PC-3 (cell line): Measurements from ENCODE around the gene NPFFR1. TPM values are rescaled to one million over a fixed set of nuclear protein-coding genes. Genes with fewer than 3 reads are reported as not detected.
A peak's percentile ranks its signal among the peaks of the same experiment; 100 is the strongest.

Experiments
- ATAC-seq: fragments of 200-7000 bp; cut with Tn5 transposase; 2 replicates; pipeline ENCODE4 v1.9.1; 2020; ENCODE audit warnings: mild to moderate bottlenecking, moderate library complexity
- BruUV-seq: library from RNA; stranded (reverse); fragments of 400-500 nt; replicated peaks from 2 replicates; lab custom pipeline; 2021; lab: Mats Ljungman, UMichigan
- CTCF ChIA-PET: fragments of 300-600 bp; sonication (Branson Sonifier 250); formaldehyde crosslinking; loops from one replicate; lab custom pipeline; 2022; ENCODE audit warnings: antibody characterized with exemption; lab: Charles Lee
- POLR2A ChIA-PET: fragments of 300-600 bp; sonication (Branson Sonifier 250); formaldehyde crosslinking; loops from one replicate; lab custom pipeline; 2022; ENCODE audit warnings: antibody characterized with exemption; ENCODE audit not compliant: unreplicated experiment; lab: Charles Lee
- DNase-seq: peaks from one replicate; pipeline ENCODE4 v3.0.0-alpha.2; 2015
- H2AFZ ChIP-seq: fragments of 300-600 bp; sonication (generic); 2 replicates; pipeline ENCODE4 v1.6.0; 2016; ENCODE audit warnings: antibody characterized with exemption, low read length
- H3F3A ChIP-seq: fragments of 300-600 bp; sonication (generic); one replicate; pipeline ENCODE4 v1.6.0; 2017; ENCODE audit warnings: antibody characterized with exemption, low read length, control low read depth, mild to moderate bottlenecking; ENCODE audit not compliant: unreplicated experiment
- H3K27ac ChIP-seq: fragments of 300-600 bp; sonication (generic); 2 replicates; pipeline ENCODE4 v1.5.1; 2016; ENCODE audit warnings: mild to moderate bottlenecking, low read length
- H3K27me3 ChIP-seq: fragments of 300-600 bp; sonication (generic); 2 replicates; pipeline ENCODE4 v1.6.1; 2016; ENCODE audit warnings: low read length, mixed read lengths
- H3K36me3 ChIP-seq: fragments of 300-600 bp; sonication (generic); 2 replicates; pipeline ENCODE4 v1.6.1; 2016; ENCODE audit warnings: low read depth, mixed run types, low read length, mixed read lengths
- H3K4me1 ChIP-seq: fragments of 300-600 bp; sonication (generic); 2 replicates; pipeline ENCODE4 v1.5.1; 2016; ENCODE audit warnings: low read length; ENCODE audit not compliant: insufficient read depth
- H3K4me2 ChIP-seq: fragments of 300-600 bp; sonication (generic); 2 replicates; pipeline ENCODE4 v1.6.0; 2016; ENCODE audit warnings: low read length
- H3K4me3 ChIP-seq: fragments of 300-600 bp; sonication (generic); 2 replicates; pipeline ENCODE4 v1.5.1; 2016; ENCODE audit warnings: mild to moderate bottlenecking, low read length, mixed read lengths
- H3K79me2 ChIP-seq: fragments of 300-600 bp; sonication (generic); 2 replicates; pipeline ENCODE4 v1.6.1; 2017; ENCODE audit warnings: low read length, mixed read lengths
- H3K9ac ChIP-seq: fragments of 300-600 bp; sonication (generic); 2 replicates; pipeline ENCODE4 v1.6.0; 2016; ENCODE audit warnings: mild to moderate bottlenecking, low read length
- H3K9me2 ChIP-seq: fragments of 300-600 bp; sonication (generic); replicated peaks from 2 replicates; pipeline ENCODE4 v1.6.1; 2016; ENCODE audit warnings: mixed run types, low read length, mixed read lengths
- H3K9me3 ChIP-seq: fragments of 300-600 bp; sonication (generic); 2 replicates; pipeline ENCODE4 v1.6.1; 2016; ENCODE audit warnings: low read length, mixed read lengths
- H4K20me1 ChIP-seq: fragments of 300-600 bp; sonication (generic); 2 replicates; pipeline ENCODE4 v1.6.1; 2016; ENCODE audit warnings: low read length, mixed read lengths
- CTCF ChIP-seq: fragments of 300-600 bp; sonication (generic); conservative IDR thresholded peaks from 2 replicates; pipeline ENCODE4 v1.5.1; 2017; ENCODE audit warnings: antibody characterized with exemption, low read depth, mild to moderate bottlenecking, low read length
- EZH2 ChIP-seq: fragments of 300-600 bp; sonication (generic); IDR thresholded peaks from one replicate; pipeline ENCODE4 v1.6.1; 2017; ENCODE audit warnings: antibody characterized with exemption, mild to moderate bottlenecking, low read length; ENCODE audit not compliant: unreplicated experiment
- EZH2phosphoT487 ChIP-seq: fragments of 300-600 bp; sonication (generic); IDR thresholded peaks from 2 replicates; pipeline ENCODE4 v1.6.1; 2018; ENCODE audit warnings: mild to moderate bottlenecking, antibody characterized with exemption, low read length, borderline replicate concordance
- intact Hi-C: fragments of 100-400 bp; cut with micrococcal nuclease; formaldehyde crosslinking; loops from 2 replicates; pipeline ENCODE4 v1.9.0; 2023
- total RNA-seq: library from RNA; depleted of rRNA; stranded (reverse); fragments of >200 nt; gene quantifications from 2 replicates; pipeline ENCODE4 v1.2.3, GENCODE V29; 2014

NPFFR1 gene
- total RNA-seq, 1 experiment from 2014 or later = not detected

GRCh38 chr10:70267161-70267933 lies 16.5 kb downstream of the NPFFR1 start:
- Histone ChIP-seq H3K9me3 (no peaks in the 10 kb centered on the region), H3K4me1 (peaks cover 16% of the 10 kb centered on the region), H4K20me1 (no peaks in the 10 kb centered on the region), H3K27me3 (no peaks in the 10 kb centered on the region), H3K4me2 (peak overlapping the region; percentile 7; the same call in 1 of the 2 replicates), H3K9me2 (no peaks in the 10 kb centered on the region), H3K79me2 (no peaks in the 10 kb centered on the region), H3K9ac (no peak overlapping the region), H3F3A (no peaks in the 10 kb centered on the region), H3K4me3 (no peak overlapping the region), H3K27ac (no peak overlapping the region), H2AFZ (no peak overlapping the region), H3K36me3 (no peaks in the 10 kb centered on the region)
- intact Hi-C loops = loop anchor here (2.0 kb wide), 2 partner anchors 29 to 35 kb away; partner anchors contain the start of gene PPA1
- BruUV-seq = no TSS peak
- ChIA-PET POLR2A (interaction anchor here (0.5 to 0.6 kb wide), 2 partner anchors 35 to 41 kb away, joined by 3 to 4 read pairs; no protein-coding TSS in a partner anchor), CTCF (interaction anchor here (0.6 to 1.7 kb wide), 8 partner anchors 40 to 129 kb away, joined by 3 to 8 read pairs (median 4); partner anchors contain the start of gene TYSND1)
- peak; percentile 97 for ATAC-seq
- TF ChIP-seq EZH2phosphoT487 = no peak
- no peak for TF ChIP-seq EZH2
- TF ChIP-seq CTCF = peak; percentile 51
- peak; percentile 99 for DNase-seq

GRCh38 chr10:70266701-70267100 lies 17.1 kb downstream of the NPFFR1 start:
- Histone ChIP-seq H3K9me3 (no peaks in the 10 kb centered on the region), H3K9ac (no peak overlapping the region), H3K36me3 (no peaks in the 10 kb centered on the region), H3K9me2 (no peaks in the 10 kb centered on the region), H4K20me1 (no peaks in the 10 kb centered on the region), H2AFZ (no peak overlapping the region), H3K79me2 (no peaks in the 10 kb centered on the region), H3K27ac (no peak overlapping the region), H3K4me1 (peaks cover 16% of the 10 kb centered on the region), H3F3A (no peaks in the 10 kb centered on the region), H3K27me3 (no peaks in the 10 kb centered on the region), H3K4me2 (no peak overlapping the region), H3K4me3 (no peak overlapping the region)
- DNase-seq = no peak
- TF ChIP-seq EZH2phosphoT487 = no peak
- no peak for TF ChIP-seq CTCF
- TF ChIP-seq EZH2 = no peak
- no TSS peak for BruUV-seq
- intact Hi-C loops = loop anchor here (2.0 kb wide), 2 partner anchors 30 to 34 kb away; partner anchors contain the start of gene PPA1
- ATAC-seq = no peak
- ChIA-PET POLR2A (no interaction called here), CTCF (interaction anchor here (1.3 to 1.7 kb wide), 2 partner anchors 45 to 98 kb away, joined by 4 to 8 read pairs; no protein-coding TSS in a partner anchor)
